22Rv1 (cell line): Measurements from ENCODE around the gene SAPCD2.

Experiments
- CTCF ChIP-seq: fragments of 450-650 bp; IDR thresholded peaks from 2 replicates; pipeline ENCODE4 v1.5.1; 2017; ENCODE audit warnings: mild to moderate bottlenecking
- ZFX ChIP-seq: fragments of 450-650 bp; IDR thresholded peaks from 2 replicates; pipeline ENCODE4 v1.6.1; 2017; ENCODE audit warnings: antibody characterized with exemption, borderline replicate concordance

DNA sequence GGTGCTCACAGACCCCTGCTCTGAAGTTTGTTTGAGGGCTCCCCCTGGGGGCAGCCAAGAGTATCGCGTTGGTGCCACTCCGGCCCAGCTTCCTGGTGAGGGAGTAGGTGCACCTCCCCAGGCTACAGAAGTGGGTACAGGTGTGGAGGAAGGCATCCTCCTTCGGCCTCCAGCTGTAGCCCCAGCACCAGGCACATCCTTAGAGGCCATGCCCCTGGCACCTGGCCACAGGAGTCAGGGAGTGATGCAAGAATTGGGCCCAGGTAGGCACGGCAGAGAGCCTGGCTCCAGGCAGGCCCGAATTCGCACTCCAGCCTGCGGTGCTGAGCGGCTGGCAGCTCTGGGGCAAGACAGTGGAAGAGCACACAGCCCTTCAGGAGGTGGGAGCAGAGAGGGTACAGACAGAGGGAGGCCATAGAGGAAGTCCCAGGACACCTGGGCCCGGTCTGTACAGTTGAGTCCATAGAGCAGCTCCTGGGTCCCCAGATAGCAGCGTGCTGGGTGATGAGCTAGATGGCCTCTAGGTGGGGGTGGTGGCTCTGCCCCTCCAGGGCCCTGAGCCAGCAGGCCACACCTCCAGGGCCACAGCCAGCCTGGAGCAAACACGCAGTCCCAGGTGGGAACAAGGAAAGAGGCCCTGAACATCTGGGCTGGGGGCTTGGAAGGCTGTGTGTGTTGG, 2.4 kb downstream of the SAPCD2 start:
- TF ChIP-seq CTCF (peak; percentile 89), ZFX (no peak)
